ENCODE measurements around the gene ASXL1. TPM values are rescaled to one million over a fixed set of nuclear protein-coding genes. Genes with fewer than 3 reads are reported as not detected.

Gene ASXL1
- total and polyA plus RNA-seq, 2 donors (not counting 1 experiment from before 2014, with no cell fraction given) = 93.0 to 180 TPM

GRCh38 chr20:32455171-32455900 is 97.2 kb downstream of the ASXL1 start:
- no peak overlapping the region for H3K9ac ChIP-seq (ENCODE audit: low read length)
- no peaks in the 10 kb centered on the region for H3K9me3 ChIP-seq (ENCODE audit: control extremely low read depth in 1 of 3, control insufficient read depth in 2 of 3, insufficient read depth in 1 of 3, low read length in 2 of 3)
- no peaks in the 10 kb centered on the region for H4K20me1 ChIP-seq (ENCODE audit: control insufficient read depth, insufficient read depth, low read length, poor library complexity, severe bottlenecking)
- no peaks in the 10 kb centered on the region for H3K79me2 ChIP-seq (ENCODE audit: control insufficient read depth, insufficient read depth, low read length)
- Mint-ChIP-seq H3K4me3 (no peak overlapping the region), H3K9me3 (ENCODE audit: insufficient read depth) (no peaks in the 10 kb centered on the region), H3K27ac (peak overlapping the region; percentile 11), H3K27me3 (no peaks in the 10 kb centered on the region), H3K4me1 (peaks cover 13% of the 10 kb centered on the region)
- DNase-seq (no peak), ATAC-seq (ENCODE audit: low read depth) (no peak)
- no peak overlapping the region for H2AFZ ChIP-seq (ENCODE audit: insufficient read depth, low read depth, low read length, poor library complexity, severe bottlenecking)
- TF ChIP-seq EZH2 (IDR thresholded peaks at IDR 0.05; ENCODE audit: borderline replicate concordance, insufficient read depth, low read depth, low read length, poor library complexity, severe bottlenecking) (no peak), CTCF (IDR thresholded peaks at IDR 0.05) (no peak)
- no peak overlapping the region for H3K4me3 ChIP-seq (ENCODE audit: control extremely low read depth in 1 of 5, extremely low read depth in 1 of 5, insufficient read depth in 1 of 5, low read depth in 2 of 5, low read length in 4 of 5)
- H3K27me3 ChIP-seq (replicated peaks in 1 of 4; ENCODE audit: control extremely low read depth in 1 of 4, control insufficient read depth in 3 of 4, insufficient read depth in 4 of 4, low read length in 3 of 4) = no peaks in the 10 kb centered on the region
- no peak overlapping the region for H3K27ac ChIP-seq (ENCODE audit: low read length in 2 of 2)
- intact Hi-C loops (cut with micrococcal nuclease) = no loop called here
- H3K36me3 ChIP-seq (replicated peaks in 1 of 2; ENCODE audit: control extremely low read depth in 1 of 2, control insufficient read depth in 1 of 2, extremely low read depth in 1 of 2, insufficient read depth in 2 of 2, low read length in 1 of 2) = peaks cover 0 to 5% of the 10 kb centered on the region in 2 experiments
- no peak overlapping the region for H3K4me2 ChIP-seq (replicated peaks; ENCODE audit: low read depth, low read length, poor library complexity, severe bottlenecking)
- peaks cover 0 to 13% of the 10 kb centered on the region in 2 donors for H3K4me1 ChIP-seq (ENCODE audit: control insufficient read depth in 2 of 2, insufficient read depth in 2 of 2, low read length in 2 of 2)
- 84% methylated on average over 10 of the region's 12 CpGs for WGBS (ENCODE audit: insufficient coverage)
- CTCF ChIA-PET = interaction anchor here (0.7 to 1.8 kb wide), 3 partner anchors 11 to 172 kb away, joined by 3 to 4 read pairs (median 4); no protein-coding TSS in a partner anchor
- POLR2A ChIA-PET = no interaction called here
